ENCODE measurements around the gene WNK3.

GRCh38 chrX:54288277-54288676 is 69.6 kb downstream of the WNK3 start:
- no peak for TF ChIP-seq CTCF (conservative IDR thresholded peaks at IDR 0.05 in 1 of 2, IDR thresholded peaks at IDR 0.05 in 1 of 2; ENCODE audit: extremely low read depth in 1 of 2, insufficient read depth in 1 of 2, low read depth in 1 of 2, low read length in 2 of 2)
- TF ChIP-seq EZH2 (IDR thresholded peaks at IDR 0.05; ENCODE audit: borderline replicate concordance, low read length), result no peak

Data from mammary epithelial cell (primary cell).